ENCODE measurements around the gene PCNX2. TPM values are rescaled to one million over a fixed set of nuclear protein-coding genes. Genes with fewer than 3 reads are reported as not detected.

Gene PCNX2
- total RNA-seq, 2 experiments from 2014 or later: 46.4 to 49.4 TPM

- Mint-ChIP-seq H3K36me3 (ENCODE audit: low read depth) (peaks cover 65% of the 10 kb centered on the region), H3K27ac (no peak overlapping the region)
- CTCF ChIA-PET: no interaction called here
These were observed 289.0 kb downstream of the PCNX2 start for GRCh38 chr1:233006541-233006973.

GRCh38 chr1:233006108-233006507 is 289.4 kb downstream of the PCNX2 start:
- TF ChIP-seq CTCF (IDR thresholded peaks at IDR 0.05): no peak
- ATAC-seq (ENCODE audit: poor library complexity): no peak
- Mint-ChIP-seq H3K27ac (no peak overlapping the region), H3K9me3 (no peaks in the 10 kb centered on the region), H3K4me1 (ENCODE audit: low read depth) (no peaks in the 10 kb centered on the region), H3K36me3 (ENCODE audit: low read depth) (peaks cover 67% of the 10 kb centered on the region), H3K27me3 (no peaks in the 10 kb centered on the region), H3K4me3 (no peak overlapping the region)
- Histone ChIP-seq H3K9me3 (ENCODE audit: control insufficient read depth in 1 of 2, insufficient read depth in 1 of 2, low read length in 2 of 2) (peaks cover 0 to 5% of the 10 kb centered on the region in 2 experiments), H3K36me3 (ENCODE audit: insufficient read depth, low read length) (peaks cover 5% of the 10 kb centered on the region), H3K4me1 (ENCODE audit: insufficient read depth, low read length) (no peaks in the 10 kb centered on the region), H3K27me3 (ENCODE audit: control insufficient read depth in 1 of 2, insufficient read depth in 2 of 2, low read length in 2 of 2) (no peaks in the 10 kb centered on the region), H3K4me3 (ENCODE audit: low read length) (no peak overlapping the region), H3K27ac (ENCODE audit: low read depth in 1 of 2, low read length in 2 of 2) (no peak overlapping the region)
- no peak for DNase-seq
- POLR2A ChIA-PET: no interaction called here
- CTCF ChIA-PET: no interaction called here
- intact Hi-C loops (cut with DNase I, micrococcal nuclease): no loop called here

More at GRCh38 chr1:233006541-233006973, 289.0 kb downstream of the PCNX2 start:
- Mint-ChIP-seq H3K4me1 (ENCODE audit: low read depth) (no peaks in the 10 kb centered on the region), H3K27me3 (no peaks in the 10 kb centered on the region), H3K9me3 (no peaks in the 10 kb centered on the region), H3K4me3 (no peak overlapping the region)
- ATAC-seq (ENCODE audit: poor library complexity): no peak
- H3K27ac ChIP-seq (ENCODE audit: low read depth in 1 of 2, low read length in 2 of 2): no peak overlapping the region
- H3K4me1 ChIP-seq (ENCODE audit: insufficient read depth, low read length): no peaks in the 10 kb centered on the region
- intact Hi-C loops (cut with DNase I, micrococcal nuclease): no loop called here
- no peak overlapping the region for H3K4me3 ChIP-seq (ENCODE audit: low read length)
- no peak for TF ChIP-seq CTCF (IDR thresholded peaks at IDR 0.05)
- peaks cover 0 to 5% of the 10 kb centered on the region in 2 experiments for H3K9me3 ChIP-seq (ENCODE audit: control insufficient read depth in 1 of 2, insufficient read depth in 1 of 2, low read length in 2 of 2)
- POLR2A ChIA-PET: no interaction called here
- DNase-seq: no peak
- peaks cover 3% of the 10 kb centered on the region for H3K36me3 ChIP-seq (ENCODE audit: insufficient read depth, low read length)
- no peaks in the 10 kb centered on the region for H3K27me3 ChIP-seq (ENCODE audit: control insufficient read depth in 1 of 2, insufficient read depth in 2 of 2, low read length in 2 of 2)

DNA sequence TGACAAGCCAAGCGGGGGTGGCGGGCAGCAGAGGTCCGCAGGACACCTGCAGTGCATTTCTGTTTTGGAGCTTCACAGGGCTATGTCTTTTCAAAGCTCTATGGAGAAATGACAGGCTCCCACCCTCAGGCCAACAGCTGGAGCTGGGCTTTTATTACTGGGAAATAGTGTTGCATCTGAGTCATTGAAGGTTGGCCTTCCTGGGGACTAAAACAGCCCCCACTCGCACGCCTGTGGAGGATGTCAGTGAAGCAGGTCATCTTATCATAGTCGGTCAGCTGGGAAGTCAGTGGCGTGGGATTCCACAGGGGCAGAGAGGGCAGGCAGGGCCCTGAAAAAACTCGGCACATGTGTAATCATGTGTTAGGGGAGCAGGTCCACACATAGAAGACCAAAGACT is 289.8 kb downstream of the PCNX2 start:
- ATAC-seq (ENCODE audit: poor library complexity) (no peak), DNase-seq (no peak)
- POLR2A ChIA-PET: no interaction called here
- CTCF ChIA-PET: no interaction called here
- Histone ChIP-seq H3K27ac (ENCODE audit: low read depth in 1 of 2, low read length in 2 of 2) (no peak overlapping the region), H3K36me3 (ENCODE audit: insufficient read depth, low read length) (peaks cover 9% of the 10 kb centered on the region), H3K4me1 (ENCODE audit: insufficient read depth, low read length) (no peaks in the 10 kb centered on the region), H3K9me3 (ENCODE audit: control insufficient read depth in 1 of 2, insufficient read depth in 1 of 2, low read length in 2 of 2) (peaks cover 0 to 5% of the 10 kb centered on the region in 2 experiments), H3K4me3 (ENCODE audit: low read length) (no peak overlapping the region), H3K27me3 (ENCODE audit: control insufficient read depth in 1 of 2, insufficient read depth in 2 of 2, low read length in 2 of 2) (no peaks in the 10 kb centered on the region)
- Mint-ChIP-seq H3K9me3 (no peaks in the 10 kb centered on the region), H3K36me3 (ENCODE audit: low read depth) (peaks cover 66% of the 10 kb centered on the region), H3K4me1 (ENCODE audit: low read depth) (no peaks in the 10 kb centered on the region), H3K4me3 (no peak overlapping the region), H3K27ac (no peak overlapping the region), H3K27me3 (no peaks in the 10 kb centered on the region)
- TF ChIP-seq CTCF (IDR thresholded peaks at IDR 0.05): no peak
- intact Hi-C loops (cut with DNase I, micrococcal nuclease): no loop called here
